NB4 (cell line): Measurements from ENCODE around the gene PDXK.

Experiments
- MYC ChIP-seq: IDR thresholded peaks from 2 replicates; pipeline ENCODE4 v1.6.1; 2011; ENCODE audit warnings: low read depth, low read length
- POLR2A ChIP-seq: IDR thresholded peaks from 2 replicates; pipeline ENCODE4 v1.6.1; 2011; ENCODE audit warnings: mild to moderate bottlenecking; ENCODE audit not compliant: insufficient read length; ENCODE audit errors: extremely low read depth
- TF ChIP-seq, protein P1 (sequence below): IDR thresholded peaks from 2 replicates; pipeline ENCODE4 v1.6.1; 2011; ENCODE audit warnings: low read depth, low read length
- TF ChIP-seq, protein P2 (sequence below): IDR thresholded peaks from one replicate; pipeline ENCODE4 v1.5.1; 2012; ENCODE audit warnings: low read depth, low read length

DNA sequence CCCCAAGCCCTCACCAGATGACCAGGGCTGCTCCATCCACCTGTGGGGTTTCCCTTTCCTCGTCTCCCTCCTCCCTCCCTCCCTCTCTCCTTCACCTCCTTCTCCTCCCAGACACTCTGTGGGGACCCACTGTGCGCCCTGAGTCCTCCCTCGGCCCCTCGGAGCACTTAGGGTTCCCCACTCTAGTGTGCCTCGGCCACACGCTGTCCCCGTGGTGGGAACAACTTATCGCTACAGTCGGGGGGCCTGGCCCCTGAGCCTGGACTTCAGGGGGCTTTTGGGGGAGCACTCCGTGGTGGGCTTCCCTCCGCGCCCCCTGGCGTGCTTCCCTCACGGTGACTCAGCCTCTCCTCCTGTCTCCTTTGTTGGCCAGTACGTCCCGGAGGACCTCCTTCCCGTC is 29.7 kb downstream of the PDXK start:
- TF ChIP-seq, protein P1, sequence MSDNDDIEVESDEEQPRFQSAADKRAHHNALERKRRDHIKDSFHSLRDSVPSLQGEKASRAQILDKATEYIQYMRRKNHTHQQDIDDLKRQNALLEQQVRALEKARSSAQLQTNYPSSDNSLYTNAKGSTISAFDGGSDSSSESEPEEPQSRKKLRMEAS: no peak
- no peak for TF ChIP-seq POLR2A
- TF ChIP-seq, protein P2, sequence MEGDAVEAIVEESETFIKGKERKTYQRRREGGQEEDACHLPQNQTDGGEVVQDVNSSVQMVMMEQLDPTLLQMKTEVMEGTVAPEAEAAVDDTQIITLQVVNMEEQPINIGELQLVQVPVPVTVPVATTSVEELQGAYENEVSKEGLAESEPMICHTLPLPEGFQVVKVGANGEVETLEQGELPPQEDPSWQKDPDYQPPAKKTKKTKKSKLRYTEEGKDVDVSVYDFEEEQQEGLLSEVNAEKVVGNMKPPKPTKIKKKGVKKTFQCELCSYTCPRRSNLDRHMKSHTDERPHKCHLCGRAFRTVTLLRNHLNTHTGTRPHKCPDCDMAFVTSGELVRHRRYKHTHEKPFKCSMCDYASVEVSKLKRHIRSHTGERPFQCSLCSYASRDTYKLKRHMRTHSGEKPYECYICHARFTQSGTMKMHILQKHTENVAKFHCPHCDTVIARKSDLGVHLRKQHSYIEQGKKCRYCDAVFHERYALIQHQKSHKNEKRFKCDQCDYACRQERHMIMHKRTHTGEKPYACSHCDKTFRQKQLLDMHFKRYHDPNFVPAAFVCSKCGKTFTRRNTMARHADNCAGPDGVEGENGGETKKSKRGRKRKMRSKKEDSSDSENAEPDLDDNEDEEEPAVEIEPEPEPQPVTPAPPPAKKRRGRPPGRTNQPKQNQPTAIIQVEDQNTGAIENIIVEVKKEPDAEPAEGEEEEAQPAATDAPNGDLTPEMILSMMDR: no peak
- no peak for TF ChIP-seq MYC
